Loucy (cell line): ENCODE results near the gene PLAAT5.

Experiments
- H2AFZ ChIP-seq: fragments of 200-600 bp; sonication (generic); 2 replicates; pipeline ENCODE4 v1.6.0; 2016; ENCODE audit warnings: antibody characterized with exemption, mild to moderate bottlenecking, low read length, moderate library complexity
- H3F3A ChIP-seq: fragments of 200-600 bp; 2 replicates; pipeline ENCODE4 v1.6.0; 2016; ENCODE audit warnings: antibody characterized with exemption, low read depth, mild to moderate bottlenecking
- H3K27me3 ChIP-seq: fragments of 200-600 bp; sonication (generic); 2 replicates; pipeline ENCODE4 v1.6.1; 2014; ENCODE audit warnings: low read length, mild to moderate bottlenecking; ENCODE audit not compliant: insufficient read depth, poor library complexity, severe bottlenecking
- H3K36me3 ChIP-seq: fragments of 200-600 bp; sonication (generic); 2 replicates; pipeline ENCODE4 v1.6.1; 2016; ENCODE audit warnings: low read length; ENCODE audit not compliant: insufficient read depth
- H3K4me1 ChIP-seq: fragments of 200-600 bp; sonication (generic); 2 replicates; pipeline ENCODE4 v1.5.1; 2014; ENCODE audit warnings: low read length, mild to moderate bottlenecking; ENCODE audit not compliant: insufficient read depth, poor library complexity, severe bottlenecking
- H3K4me2 ChIP-seq: fragments of 200-600 bp; sonication (generic); 2 replicates; pipeline ENCODE4 v1.6.0; 2014; ENCODE audit warnings: antibody characterized with exemption, low read length, low read depth, mild to moderate bottlenecking; ENCODE audit not compliant: poor library complexity, severe bottlenecking
- H3K4me3 ChIP-seq: fragments of 200-600 bp; sonication (generic); 2 replicates; pipeline ENCODE4 v1.5.1; 2014; ENCODE audit warnings: low read length, mild to moderate bottlenecking, mixed read lengths; ENCODE audit not compliant: poor library complexity, severe bottlenecking
- H3K79me2 ChIP-seq: fragments of 200-600 bp; sonication (generic); 2 replicates; pipeline ENCODE4 v1.6.1; 2014; ENCODE audit warnings: low read length; ENCODE audit not compliant: insufficient read depth
- H3K9ac ChIP-seq: fragments of 200-600 bp; sonication (generic); 2 replicates; pipeline ENCODE4 v1.6.0; 2014; ENCODE audit warnings: mild to moderate bottlenecking, low read depth, low read length, moderate library complexity; ENCODE audit not compliant: poor library complexity, severe bottlenecking
- H3K9me2 ChIP-seq: fragments of 200-600 bp; sonication (generic); replicated peaks from 2 replicates; pipeline ENCODE4 v1.6.1; 2016; ENCODE audit warnings: low read depth, low read length, mixed read lengths
- H3K9me3 ChIP-seq: fragments of 200-600 bp; sonication (generic); 2 replicates; pipeline ENCODE4 v1.6.1; 2014; ENCODE audit warnings: mild to moderate bottlenecking, antibody characterized with exemption, low read length, low read depth; ENCODE audit not compliant: insufficient read depth
- H4K20me1 ChIP-seq: fragments of 200-600 bp; sonication (generic); 2 replicates; pipeline ENCODE4 v1.6.0; 2014; ENCODE audit warnings: antibody characterized with exemption, low read length, mild to moderate bottlenecking; ENCODE audit not compliant: insufficient read depth, poor library complexity, severe bottlenecking
- EZH2phosphoT487 ChIP-seq: fragments of 200-600 bp; IDR thresholded peaks from 2 replicates; pipeline ENCODE4 v1.6.1; 2018; ENCODE audit warnings: antibody characterized with exemption, mild to moderate bottlenecking, moderate library complexity, borderline replicate concordance
- TF ChIP-seq, protein P1 (sequence below): fragments of 200-600 bp; sonication (generic); conservative IDR thresholded peaks from 2 replicates; pipeline ENCODE4 v1.5.1; 2014; ENCODE audit warnings: mild to moderate bottlenecking, antibody characterized with exemption, low read length

The PLAAT5 gene

DNA sequence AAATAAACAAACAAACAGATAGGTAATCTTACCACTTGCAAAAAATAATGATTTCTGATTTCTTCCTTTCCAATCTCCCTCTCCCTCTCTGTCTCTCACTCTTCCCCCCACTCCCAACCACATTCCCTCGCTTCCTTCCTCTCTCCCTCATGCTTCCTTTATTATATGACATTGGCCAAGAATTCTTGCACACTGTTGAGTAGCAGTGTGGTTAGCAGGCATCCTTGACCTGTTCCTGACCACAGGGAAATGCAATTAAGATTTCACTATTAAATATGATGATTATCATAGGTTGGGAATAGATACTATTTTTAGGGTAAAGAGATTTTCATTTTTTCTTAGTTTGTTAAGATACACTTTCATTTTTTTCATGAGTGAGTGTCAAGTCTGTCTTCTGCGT, 30.9 kb upstream of the PLAAT5 start:
- Histone ChIP-seq H3K27me3 (no peaks in the 10 kb centered on the region), H3K4me1 (peaks cover 20% of the 10 kb centered on the region), H3K4me3 (no peak overlapping the region), H3K4me2 (no peak overlapping the region), H3K36me3 (no peaks in the 10 kb centered on the region), H4K20me1 (no peaks in the 10 kb centered on the region), H3K9me2 (no peaks in the 10 kb centered on the region), H3K9ac (no peak overlapping the region), H3F3A (0 out of 2 replicates have a peak, but pooled peaks cover 2% of the 10 kb centered on the region), H3K9me3 (peaks cover 18% of the 10 kb centered on the region), H3K79me2 (no peaks in the 10 kb centered on the region), H2AFZ (no peak overlapping the region)
- TF ChIP-seq EZH2phosphoT487, result no peak
- TF ChIP-seq, protein P1, sequence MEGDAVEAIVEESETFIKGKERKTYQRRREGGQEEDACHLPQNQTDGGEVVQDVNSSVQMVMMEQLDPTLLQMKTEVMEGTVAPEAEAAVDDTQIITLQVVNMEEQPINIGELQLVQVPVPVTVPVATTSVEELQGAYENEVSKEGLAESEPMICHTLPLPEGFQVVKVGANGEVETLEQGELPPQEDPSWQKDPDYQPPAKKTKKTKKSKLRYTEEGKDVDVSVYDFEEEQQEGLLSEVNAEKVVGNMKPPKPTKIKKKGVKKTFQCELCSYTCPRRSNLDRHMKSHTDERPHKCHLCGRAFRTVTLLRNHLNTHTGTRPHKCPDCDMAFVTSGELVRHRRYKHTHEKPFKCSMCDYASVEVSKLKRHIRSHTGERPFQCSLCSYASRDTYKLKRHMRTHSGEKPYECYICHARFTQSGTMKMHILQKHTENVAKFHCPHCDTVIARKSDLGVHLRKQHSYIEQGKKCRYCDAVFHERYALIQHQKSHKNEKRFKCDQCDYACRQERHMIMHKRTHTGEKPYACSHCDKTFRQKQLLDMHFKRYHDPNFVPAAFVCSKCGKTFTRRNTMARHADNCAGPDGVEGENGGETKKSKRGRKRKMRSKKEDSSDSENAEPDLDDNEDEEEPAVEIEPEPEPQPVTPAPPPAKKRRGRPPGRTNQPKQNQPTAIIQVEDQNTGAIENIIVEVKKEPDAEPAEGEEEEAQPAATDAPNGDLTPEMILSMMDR, result no peak

DNA sequence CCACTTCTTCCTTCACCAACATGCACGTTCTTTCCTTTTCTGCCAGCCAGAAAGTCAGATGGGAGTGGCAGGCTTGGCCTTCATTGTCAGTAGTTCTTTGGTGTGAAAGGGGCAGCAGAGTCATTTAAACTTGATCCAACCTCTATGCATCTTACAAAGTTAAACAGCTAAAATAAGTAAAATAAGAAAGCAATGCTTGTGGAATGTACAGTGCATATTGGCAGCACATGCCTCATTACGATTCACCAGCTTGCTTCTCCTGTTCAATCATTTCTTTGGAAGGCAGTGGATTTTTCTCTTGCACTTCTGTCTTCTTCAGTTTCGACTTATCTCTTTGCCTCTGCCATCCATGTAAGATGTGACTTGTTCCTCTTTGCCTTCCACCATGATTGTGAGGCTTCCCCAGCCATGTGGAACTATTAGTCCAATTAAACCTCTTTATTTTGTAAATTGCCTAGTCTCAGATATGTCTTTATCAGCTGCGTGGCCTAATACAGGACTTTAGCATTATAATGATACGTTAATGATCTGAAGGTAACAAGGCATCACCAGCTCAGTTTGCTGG, 29.7 kb upstream of the PLAAT5 start:
- H3K4me2 ChIP-seq, result no peak overlapping the region
- no peaks in the 10 kb centered on the region for H4K20me1 ChIP-seq
- H3K4me1 ChIP-seq, result peaks cover 20% of the 10 kb centered on the region
- no peak overlapping the region for H2AFZ ChIP-seq
- no peaks in the 10 kb centered on the region for H3K9me2 ChIP-seq
- H3K79me2 ChIP-seq, result no peaks in the 10 kb centered on the region
- H3K9me3 ChIP-seq, result peaks cover 18% of the 10 kb centered on the region
- H3F3A ChIP-seq, result 0 out of 2 replicates have a peak, but pooled peaks cover 2% of the 10 kb centered on the region
- TF ChIP-seq, protein P1, result no peak
- TF ChIP-seq EZH2phosphoT487, result no peak
- H3K27me3 ChIP-seq, result no peaks in the 10 kb centered on the region
- no peak overlapping the region for H3K4me3 ChIP-seq
- no peak overlapping the region for H3K9ac ChIP-seq
- no peaks in the 10 kb centered on the region for H3K36me3 ChIP-seq

DNA sequence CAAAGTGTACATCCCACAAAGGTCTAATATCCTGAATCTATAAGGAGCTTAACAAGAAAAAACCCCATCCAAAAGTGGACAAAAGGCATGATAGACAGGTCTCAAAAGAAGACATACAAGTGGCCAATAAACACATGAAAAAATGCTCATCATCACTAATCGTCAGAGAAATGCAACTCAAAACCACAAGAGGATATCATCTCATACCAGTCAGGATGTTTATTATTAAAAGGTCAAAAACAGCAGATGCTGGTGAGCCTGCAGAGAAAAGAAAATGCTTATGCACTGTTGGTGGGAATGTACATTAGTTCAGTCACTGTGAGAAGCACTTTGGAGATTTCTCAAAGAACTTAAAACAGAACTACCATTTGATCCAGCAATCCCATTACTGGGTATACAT, 27.6 kb upstream of the PLAAT5 start:
- TF ChIP-seq, protein P1, result no peak
- TF ChIP-seq EZH2phosphoT487, result no peak
- H3K9ac ChIP-seq, result no peak overlapping the region
- H3K4me1 ChIP-seq, result peaks cover 20% of the 10 kb centered on the region
- H3K27me3 ChIP-seq, result no peaks in the 10 kb centered on the region
- H3K9me3 ChIP-seq, result peaks cover 10% of the 10 kb centered on the region
- no peak overlapping the region for H2AFZ ChIP-seq
- peak overlapping the region; percentile 22 for H3K4me2 ChIP-seq
- H4K20me1 ChIP-seq, result no peaks in the 10 kb centered on the region
- no peaks in the 10 kb centered on the region for H3K9me2 ChIP-seq
- 0 out of 2 replicates have a peak, but pooled peaks cover 2% of the 10 kb centered on the region for H3F3A ChIP-seq
- H3K79me2 ChIP-seq, result no peaks in the 10 kb centered on the region
- peak overlapping the region; percentile 29 for H3K4me3 ChIP-seq
- H3K36me3 ChIP-seq, result no peaks in the 10 kb centered on the region
